ENCODE measurements around the gene BCAP31.

The BCAP31 gene

DNA sequence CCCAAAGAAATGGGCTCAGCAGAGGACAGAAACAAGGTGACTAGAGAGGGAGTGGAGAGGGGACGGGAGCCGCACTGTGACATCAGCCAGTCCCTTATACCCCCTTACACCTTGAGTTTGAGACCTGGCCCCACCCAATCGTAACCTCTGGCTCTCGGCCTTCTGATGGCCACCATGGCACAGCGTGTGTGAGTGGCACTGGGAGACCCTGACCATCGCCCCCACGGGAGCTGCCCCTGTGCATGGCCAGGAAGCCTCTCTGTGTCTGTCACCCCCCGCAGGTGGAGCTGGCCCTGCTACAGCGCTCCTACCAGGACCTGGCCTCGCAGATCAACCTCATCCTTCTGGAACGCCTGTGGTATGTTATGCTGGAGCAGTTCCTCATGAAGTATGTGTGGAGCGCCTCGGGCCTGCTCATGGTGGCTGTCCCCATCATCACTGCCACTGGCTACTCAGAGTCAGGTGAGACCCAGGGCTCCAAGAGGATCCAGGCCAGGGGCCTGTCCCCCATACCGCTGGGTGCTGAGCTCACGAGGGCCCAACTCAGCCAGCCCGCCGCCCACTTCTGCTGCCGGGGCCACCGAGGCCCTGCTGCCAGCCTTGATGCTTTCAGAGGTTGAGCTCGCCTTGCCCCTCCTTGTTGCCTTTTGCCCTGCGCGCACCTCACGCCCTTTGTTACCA lies 4.9 kb upstream of the BCAP31 start:
- H3K4me3 ChIP-seq (ENCODE audit: low read depth, low read length) = no peak overlapping the region
- TF ChIP-seq, protein P1, sequence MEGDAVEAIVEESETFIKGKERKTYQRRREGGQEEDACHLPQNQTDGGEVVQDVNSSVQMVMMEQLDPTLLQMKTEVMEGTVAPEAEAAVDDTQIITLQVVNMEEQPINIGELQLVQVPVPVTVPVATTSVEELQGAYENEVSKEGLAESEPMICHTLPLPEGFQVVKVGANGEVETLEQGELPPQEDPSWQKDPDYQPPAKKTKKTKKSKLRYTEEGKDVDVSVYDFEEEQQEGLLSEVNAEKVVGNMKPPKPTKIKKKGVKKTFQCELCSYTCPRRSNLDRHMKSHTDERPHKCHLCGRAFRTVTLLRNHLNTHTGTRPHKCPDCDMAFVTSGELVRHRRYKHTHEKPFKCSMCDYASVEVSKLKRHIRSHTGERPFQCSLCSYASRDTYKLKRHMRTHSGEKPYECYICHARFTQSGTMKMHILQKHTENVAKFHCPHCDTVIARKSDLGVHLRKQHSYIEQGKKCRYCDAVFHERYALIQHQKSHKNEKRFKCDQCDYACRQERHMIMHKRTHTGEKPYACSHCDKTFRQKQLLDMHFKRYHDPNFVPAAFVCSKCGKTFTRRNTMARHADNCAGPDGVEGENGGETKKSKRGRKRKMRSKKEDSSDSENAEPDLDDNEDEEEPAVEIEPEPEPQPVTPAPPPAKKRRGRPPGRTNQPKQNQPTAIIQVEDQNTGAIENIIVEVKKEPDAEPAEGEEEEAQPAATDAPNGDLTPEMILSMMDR (IDR thresholded peaks at IDR 0.05; ENCODE audit: low read depth, low read length, missing control alignments) = no peak
- no peak for DNase-seq (ENCODE audit: low read depth)

DNA sequence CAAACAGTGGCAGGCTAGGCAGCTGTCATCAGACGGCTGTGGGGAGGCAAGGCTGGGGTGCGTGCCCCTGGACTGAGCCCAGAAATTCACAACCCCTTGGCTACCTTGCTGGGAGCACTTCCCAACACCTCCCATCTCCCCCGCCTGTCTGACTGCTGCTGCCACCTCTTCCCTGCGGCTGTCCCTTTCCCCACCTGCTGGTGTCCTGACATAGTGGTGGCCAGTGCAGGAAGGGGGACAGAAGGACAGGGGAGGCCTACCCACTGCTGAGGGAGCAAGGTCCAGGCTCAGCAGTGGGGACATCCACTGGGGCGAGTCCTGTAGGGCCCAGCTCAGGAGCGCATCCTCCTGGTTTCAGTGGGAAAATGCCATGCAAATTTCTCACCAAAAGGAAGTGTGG lies 3.9 kb upstream of the BCAP31 start:
- TF ChIP-seq, protein P1 (IDR thresholded peaks at IDR 0.05; ENCODE audit: low read depth, low read length, missing control alignments) = no peak
- no peak overlapping the region for H3K4me3 ChIP-seq (ENCODE audit: low read depth, low read length)
- no peak for DNase-seq (ENCODE audit: low read depth)

DNA sequence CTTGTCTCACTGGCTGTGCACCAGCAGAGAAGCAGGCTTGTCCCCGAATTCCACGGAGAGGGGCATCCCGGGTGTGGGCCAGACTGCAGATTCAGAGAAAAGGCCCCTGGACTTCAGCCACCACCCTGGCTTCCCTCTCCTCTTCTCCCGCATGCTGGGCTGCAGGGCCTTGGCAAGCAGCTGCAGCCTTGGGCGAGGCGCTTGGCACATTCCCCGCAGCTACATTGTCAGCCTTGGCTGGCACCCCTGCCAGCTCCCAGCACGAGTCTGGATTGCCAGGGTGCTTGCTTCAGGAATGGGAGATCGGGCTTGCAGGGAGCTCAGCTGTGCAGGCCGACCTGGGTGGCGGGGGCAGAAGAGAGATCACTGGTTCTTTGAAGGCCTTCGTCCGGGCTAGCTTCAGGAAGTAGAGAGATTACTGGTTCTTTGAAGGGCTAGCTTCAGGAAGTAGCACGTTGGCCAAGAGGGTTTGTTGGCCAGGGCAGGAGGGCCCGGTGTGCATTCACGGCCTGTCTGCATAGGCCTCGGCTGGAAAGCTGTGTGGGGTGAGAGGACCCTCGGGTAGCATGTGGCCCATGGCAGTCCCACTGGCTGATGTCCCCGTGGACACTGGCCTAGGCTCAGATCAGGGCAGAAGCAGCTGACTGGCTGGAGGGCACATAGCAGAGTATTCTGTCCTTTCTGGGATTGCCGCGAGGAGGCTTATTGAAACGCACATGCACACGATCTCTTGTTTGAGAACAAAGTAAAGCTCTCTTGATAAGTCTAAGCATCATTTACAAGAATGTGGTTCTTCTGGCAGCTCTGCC lies 3.1 kb upstream of the BCAP31 start:
- H3K4me3 ChIP-seq (ENCODE audit: low read depth, low read length) = peak overlapping the region; percentile 19; the same call in 1 of the 2 replicates
- DNase-seq (ENCODE audit: low read depth) = no peak
- TF ChIP-seq, protein P1 (IDR thresholded peaks at IDR 0.05; ENCODE audit: low read depth, low read length, missing control alignments) = no peak

DNA sequence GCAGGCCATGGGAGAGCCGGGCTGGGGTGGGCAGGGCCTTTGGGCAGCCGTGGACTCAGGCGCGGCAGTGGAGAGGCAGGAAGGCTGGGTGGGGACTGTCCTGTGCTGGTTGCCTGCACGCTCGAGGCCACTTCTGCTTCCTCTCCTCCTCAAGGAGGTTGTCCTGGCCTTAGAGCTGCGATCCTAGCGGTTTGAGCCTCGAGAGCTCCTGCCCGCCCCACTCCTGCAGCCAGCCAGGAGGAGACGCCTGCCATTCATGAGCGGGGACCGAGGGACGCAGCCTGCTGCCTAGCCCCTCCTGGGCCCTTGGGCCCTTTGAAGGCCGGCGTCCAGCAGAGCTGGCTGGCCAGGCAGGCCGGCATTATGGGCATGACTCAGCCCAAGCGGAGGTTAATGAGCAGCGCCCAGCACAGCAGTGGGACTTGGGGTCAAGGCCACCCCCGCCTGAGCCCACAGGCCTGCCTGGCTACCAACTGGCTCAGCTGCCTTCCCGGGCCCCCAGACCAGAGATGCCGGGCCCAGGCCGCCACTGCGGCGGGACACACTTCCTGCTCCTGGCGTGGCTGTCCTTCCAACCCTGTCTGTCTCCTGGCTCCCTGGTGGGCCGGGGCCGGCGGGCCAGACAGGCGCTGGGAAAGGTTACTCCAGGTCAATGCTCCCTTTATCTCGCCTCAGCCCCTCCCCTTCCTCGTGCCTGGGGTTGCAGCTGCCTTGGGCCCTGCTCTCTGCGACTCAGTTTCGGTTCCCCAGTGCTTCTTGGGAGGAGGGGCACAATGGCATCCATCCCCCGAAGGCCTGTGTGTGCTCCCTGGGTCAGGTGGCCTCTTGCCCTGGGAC lies 2.3 kb upstream of the BCAP31 start:
- peak; percentile 62 for DNase-seq (ENCODE audit: low read depth)
- peak overlapping the region; percentile 22; the same call in 1 of the 2 replicates for H3K4me3 ChIP-seq (ENCODE audit: low read depth, low read length)
- TF ChIP-seq, protein P1 (IDR thresholded peaks at IDR 0.05; ENCODE audit: low read depth, low read length, missing control alignments) = no peak

DNA sequence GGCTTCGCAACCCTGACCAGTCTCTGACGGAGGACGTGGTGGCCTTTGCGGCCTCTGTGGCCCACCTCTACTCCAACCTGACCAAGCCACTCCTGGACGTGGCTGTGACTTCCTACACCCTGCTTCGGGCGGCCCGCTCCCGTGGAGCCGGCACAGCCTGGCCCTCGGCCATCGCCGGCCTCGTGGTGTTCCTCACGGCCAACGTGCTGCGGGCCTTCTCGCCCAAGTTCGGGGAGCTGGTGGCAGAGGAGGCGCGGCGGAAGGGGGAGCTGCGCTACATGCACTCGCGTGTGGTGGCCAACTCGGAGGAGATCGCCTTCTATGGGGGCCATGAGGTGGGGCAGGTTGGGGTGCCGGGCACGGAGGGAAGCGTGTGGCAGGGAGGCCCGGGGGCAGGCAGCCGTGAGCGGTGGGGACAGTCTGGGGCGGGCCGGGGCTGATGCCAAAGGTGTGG lies 1.7 kb upstream of the BCAP31 start:
- no peak overlapping the region for H3K4me3 ChIP-seq (ENCODE audit: low read depth, low read length)
- TF ChIP-seq, protein P1 (IDR thresholded peaks at IDR 0.05; ENCODE audit: low read depth, low read length, missing control alignments) = no peak
- no peak for DNase-seq (ENCODE audit: low read depth)

DNA sequence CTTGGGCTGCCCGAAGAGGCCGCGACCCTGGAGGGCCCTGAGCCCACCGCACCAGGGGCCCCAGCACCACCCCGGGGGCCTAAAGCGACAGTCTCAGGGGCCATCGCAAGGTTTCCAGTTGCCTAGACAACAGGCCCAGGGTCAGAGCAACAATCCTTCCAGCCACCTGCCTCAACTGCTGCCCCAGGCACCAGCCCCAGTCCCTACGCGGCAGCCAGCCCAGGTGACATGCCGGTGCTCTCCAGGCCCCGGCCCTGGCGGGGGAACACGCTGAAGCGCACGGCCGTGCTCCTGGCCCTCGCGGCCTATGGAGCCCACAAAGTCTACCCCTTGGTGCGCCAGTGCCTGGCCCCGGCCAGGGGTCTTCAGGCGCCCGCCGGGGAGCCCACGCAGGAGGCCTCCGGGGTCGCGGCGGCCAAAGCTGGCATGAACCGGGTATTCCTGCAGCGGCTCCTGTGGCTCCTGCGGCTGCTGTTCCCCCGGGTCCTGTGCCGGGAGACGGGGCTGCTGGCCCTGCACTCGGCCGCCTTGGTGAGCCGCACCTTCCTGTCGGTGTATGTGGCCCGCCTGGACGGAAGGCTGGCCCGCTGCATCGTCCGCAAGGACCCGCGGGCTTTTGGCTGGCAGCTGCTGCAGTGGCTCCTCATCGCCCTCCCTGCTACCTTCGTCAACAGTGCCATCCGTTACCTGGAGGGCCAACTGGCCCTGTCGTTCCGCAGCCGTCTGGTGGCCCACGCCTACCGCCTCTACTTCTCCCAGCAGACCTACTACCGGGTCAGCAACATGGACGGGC lies 1.0 kb upstream of the BCAP31 start:
- TF ChIP-seq, protein P1 (IDR thresholded peaks at IDR 0.05; ENCODE audit: low read depth, low read length, missing control alignments) = no peak
- peak overlapping the region; percentile 62 for H3K4me3 ChIP-seq (ENCODE audit: low read depth, low read length)
- DNase-seq (ENCODE audit: low read depth) = no peak

All from GM12864 (cell line).